SK-N-SH (cell line): Measurements from ENCODE around the gene MCC.

Experiments
- CTCF ChIP-seq: fragments of 200-600 bp; sonication (generic); IDR thresholded peaks from 2 replicates; pipeline ENCODE4 v1.6.1; 2017; ENCODE audit warnings: antibody characterized with exemption, mild to moderate bottlenecking, moderate library complexity
- SMC3 ChIP-seq: IDR thresholded peaks from 2 replicates; pipeline ENCODE4 v1.6.1; 2012; ENCODE audit warnings: low read depth, low read length, improper control_type of control experiment

GRCh38 chr5:112978836-112979235 is 509.4 kb downstream of the MCC start:
- no peak for TF ChIP-seq SMC3
- no peak for TF ChIP-seq CTCF
